DMS53 treated with DMSO at 0.1 percent for 48 hours (cell line): ENCODE results near the gene TDRD5.
A peak's percentile ranks its signal among the peaks of the same experiment; 100 is the strongest.

Source experiments
- DNase-seq: peaks from one replicate; lab custom pipeline; 2025; ENCODE audit not compliant: unreplicated experiment; lab: John Stamatoyannopoulos, UW

TDRD5 gene, protein sequence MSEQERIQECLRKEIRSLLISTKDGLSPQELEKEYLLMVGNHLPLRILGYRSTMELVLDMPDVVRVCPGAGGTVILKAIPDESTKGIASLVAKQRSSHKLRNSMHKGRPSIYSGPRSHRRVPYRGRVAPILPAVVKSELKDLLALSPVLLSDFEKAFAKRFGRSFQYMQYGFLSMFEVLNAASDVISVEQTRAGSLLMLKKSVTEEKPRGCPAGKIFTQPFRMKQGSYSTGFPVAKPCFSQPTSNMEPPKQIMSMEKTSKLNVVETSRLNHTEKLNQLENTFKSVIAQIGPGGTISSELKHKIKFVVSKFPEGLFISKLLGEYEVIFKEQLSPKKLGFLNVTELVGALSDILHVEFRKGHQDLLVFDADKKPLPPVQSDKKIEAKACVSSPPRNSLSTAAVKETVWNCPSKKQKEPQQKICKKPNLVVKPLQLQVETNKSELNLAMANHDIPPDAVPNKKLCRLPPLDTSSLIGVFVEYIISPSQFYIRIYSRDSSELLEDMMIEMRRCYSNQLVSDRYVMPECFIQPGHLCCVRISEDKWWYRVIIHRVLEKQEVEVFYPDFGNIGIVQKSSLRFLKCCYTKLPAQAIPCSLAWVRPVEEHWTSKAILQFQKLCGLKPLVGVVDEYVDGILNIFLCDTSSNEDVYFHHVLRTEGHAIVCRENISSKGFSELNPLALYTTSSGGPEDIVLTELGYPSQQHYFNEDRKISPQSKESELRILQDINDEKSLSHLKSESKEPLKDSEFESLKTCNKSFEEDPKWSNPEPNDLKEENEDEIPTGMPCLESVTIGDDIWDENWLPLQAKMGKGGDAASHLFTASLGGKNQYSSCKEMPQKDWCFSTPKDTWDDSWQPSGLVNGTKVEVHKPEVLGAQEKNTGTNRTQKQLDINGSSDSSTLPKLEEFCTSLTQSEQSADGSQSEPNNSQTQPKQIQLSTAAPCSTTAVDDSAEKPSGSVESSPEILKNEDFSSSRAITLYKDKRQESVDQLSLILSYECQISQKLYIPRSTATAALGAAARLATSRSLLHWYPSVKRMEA

DNA sequence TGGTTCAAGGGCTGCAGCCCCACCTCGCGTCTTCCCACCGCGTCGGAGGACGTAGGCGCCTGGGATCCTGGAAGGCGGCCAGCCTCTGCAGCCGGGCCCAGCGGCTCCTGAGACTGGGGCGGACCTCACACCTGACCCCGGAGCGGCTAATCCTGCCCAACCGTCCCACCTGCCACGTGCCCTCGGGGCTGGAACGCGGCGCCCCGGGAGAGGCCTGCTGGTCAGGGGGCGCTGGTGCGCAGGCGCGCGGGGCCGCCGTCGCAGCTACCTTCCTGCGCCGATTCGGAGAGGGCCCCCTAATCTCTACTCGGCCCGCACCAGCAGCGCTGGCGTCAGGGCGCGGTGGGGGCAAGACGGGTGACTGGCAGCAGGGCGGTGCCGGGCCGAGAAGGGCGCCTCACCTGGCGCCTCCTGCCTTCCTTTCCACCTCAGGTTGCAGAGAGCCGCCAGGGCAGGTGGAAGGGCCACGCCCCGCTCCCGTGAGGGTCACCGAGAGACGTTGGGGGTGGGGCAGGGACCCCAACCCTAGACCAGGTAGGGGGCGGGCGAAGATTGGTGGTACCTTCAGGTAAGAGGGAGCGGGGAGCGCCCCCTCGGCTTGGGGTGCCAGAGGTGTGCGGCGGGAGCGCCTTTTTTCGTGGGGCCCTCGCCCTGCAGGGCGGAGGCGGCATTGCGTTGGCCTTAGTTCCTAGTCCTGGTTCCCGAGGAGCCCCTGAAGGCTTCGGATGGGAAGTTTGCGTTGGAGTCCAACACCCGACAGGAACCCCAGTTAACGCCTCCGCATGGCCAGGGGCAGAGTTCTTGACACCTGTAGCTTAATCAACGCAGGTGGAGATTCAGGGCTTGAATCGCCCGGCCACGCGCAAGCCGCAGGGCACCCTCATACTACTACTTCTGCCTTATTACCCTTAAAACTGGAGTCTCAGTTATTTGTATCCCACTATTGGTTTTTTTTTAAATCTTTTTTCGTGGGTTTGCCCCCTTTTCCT lies at the start of gene TDRD5:
Gene TDRD5, plus strand, starts transcription at position 241 of the 989 bp plus-strand sequence. CDS start 784 bp downstream, outside the sequence.
- DNase-seq, result peak; percentile 40

DNA sequence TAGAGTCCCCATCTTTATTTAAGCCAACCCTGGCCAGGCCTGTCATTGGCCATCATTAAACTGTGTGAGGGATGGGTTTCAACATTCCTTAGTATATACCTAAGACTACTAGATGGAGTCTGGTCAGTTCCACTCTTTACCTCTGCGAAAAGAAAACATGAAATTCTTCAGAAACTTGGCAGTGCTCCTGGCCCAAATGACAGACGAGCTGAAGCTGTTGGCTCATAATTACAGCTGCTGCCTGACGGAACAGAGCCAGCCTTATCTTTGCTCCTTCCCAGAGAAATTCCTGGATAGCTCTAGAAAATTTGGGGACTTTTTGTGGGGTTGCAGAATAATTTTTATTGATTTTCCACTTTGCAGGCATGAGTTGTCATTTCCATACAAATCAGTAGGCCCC lies 46.3 kb upstream of the TDRD5 start:
- no peak for DNase-seq

GRCh38 chr1:179547021-179547535 lies 44.6 kb upstream of the TDRD5 start:
- no peak for DNase-seq

DNA sequence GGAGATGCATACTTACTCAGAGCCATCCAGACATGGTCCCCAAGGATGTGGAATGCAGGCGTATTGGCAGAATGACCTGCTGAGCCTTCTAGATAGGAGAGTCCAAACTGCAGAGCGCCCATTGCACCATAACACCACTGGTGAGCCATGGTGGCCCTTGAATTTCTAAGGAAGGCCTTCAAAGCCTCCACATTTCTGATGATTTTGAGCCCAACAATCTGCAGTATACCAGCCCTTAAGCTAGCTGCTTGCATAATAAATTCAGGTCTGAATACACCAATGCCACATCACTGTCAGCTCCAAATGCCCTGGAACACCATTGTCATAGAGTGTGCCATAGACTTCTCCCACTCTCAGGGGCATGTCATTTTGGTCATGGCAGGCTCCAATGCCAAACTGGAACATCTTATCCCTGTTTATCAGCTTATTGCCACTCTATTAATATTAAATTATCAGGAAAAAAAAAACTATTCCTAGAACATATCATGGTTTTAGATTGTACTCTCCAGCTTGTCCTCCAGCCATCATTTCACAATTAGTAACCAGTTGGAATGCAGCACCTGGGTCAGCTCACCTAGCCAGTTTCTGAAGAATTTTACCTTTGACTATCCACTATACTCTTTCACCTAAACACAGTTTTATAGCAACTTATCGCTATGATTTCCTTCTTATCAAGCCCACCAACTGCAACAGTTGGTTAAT lies 42.8 kb upstream of the TDRD5 start:
- DNase-seq, result no peak

DNA sequence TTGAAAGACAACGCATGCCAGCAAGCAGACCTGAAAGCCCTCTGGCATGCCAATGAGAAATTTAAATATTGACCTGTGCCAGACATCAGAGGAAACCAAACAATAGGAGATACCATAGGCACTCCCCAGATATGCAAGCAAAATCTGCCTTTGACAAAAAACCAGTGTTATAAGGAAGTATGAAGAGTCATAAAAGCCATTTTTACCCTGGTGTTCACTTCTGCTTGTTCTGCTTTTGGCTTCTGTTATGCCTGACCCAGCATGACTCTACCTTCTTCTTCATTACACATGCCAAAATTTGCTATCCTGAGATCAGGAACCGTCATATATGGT lies 42.3 kb upstream of the TDRD5 start:
- no peak for DNase-seq

DNA sequence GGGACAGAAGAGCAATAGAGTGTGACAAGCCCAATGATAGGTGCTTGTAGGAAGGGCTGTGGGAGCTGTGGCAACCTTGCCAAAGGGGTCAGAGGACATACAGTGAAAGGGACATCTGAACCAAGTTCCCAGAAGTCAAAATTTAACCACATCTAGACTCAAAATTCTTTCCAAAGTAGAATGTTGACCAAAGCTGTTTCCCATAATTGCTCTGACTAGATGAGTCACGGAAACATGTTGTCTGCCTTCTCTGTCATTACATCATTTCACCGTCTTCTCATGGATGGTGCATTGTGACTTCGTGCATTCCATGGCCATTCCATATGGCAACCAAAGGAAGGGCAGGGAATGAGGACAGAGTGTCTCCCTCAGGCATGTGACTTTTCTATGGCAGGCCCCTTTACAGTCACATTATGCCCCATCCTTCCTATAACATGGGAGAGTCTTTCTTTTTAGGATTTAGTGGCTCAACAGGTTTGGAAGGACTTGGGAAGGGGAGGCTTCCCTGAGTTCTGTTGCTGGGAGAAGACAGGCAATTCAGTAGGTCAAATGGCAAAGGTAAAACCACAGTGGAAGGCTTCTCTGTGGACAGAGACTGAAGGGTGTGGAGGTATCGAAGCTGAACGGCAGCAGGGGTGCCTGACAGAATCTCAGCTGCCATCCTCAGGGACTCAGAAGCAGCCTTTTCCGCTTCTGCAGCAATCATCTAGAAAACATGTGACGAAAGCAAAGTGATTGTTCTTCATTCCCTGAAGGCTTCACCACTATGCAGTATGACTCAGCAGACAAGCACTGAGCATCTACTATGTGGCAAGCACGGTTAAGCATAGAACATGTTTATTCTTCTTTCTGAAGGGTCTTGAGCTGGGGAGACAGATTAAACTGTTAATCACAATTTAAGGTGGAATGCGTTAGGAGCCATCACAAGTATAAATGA lies 40.6 kb upstream of the TDRD5 start:
- no peak for DNase-seq

DNA sequence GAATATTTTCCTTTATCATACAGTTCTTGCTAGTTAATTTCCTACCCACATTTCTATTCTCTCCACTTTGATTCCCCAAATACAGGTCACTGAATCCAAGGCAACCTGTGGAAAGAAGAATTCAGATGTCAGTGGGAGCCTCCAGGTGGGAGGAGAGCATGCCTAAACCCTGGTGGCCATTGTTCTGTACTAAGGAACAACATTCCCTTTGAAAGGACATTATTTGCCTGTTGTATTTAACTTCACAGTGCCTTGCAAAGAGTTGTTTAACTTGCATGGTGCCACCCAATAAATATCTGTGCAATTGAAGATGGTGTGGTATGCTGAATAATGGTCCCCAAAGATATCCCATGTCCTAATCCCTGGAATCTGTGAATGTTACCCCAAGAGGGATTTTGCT lies 37.2 kb upstream of the TDRD5 start:
- DNase-seq, result no peak

GRCh38 chr1:179558078-179558477 lies 33.6 kb upstream of the TDRD5 start:
- DNase-seq, result no peak

- DNase-seq, result no peak
These were observed 15.9 kb upstream of the TDRD5 start, which contains the start of gene NPHS2 for GRCh38 chr1:179575497-179576314. TSS of gene NPHS2 (minus strand) at chr1:179575948. CDS start at chr1:179575864, 84 bp downstream.

DNA sequence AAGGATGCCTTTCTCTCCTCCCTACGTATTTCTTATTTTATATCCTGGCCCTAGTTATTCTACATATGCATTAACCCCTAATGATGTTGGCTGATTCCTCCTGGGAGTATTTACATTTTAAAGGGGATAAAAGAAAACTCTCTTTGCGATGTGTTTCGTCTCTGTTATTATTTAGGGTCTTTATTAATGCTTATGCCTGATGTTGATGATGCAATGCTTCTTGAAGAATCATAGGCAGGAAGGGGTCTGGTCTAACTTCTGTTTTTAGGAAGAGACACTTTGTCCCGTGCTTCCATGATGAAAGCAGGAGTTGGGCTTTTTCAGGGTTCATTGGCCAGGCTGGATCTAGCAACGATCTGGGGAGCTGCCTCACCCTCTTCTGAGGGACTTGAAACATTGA lies 15.1 kb upstream of the TDRD5 start:
- no peak for DNase-seq

DNA sequence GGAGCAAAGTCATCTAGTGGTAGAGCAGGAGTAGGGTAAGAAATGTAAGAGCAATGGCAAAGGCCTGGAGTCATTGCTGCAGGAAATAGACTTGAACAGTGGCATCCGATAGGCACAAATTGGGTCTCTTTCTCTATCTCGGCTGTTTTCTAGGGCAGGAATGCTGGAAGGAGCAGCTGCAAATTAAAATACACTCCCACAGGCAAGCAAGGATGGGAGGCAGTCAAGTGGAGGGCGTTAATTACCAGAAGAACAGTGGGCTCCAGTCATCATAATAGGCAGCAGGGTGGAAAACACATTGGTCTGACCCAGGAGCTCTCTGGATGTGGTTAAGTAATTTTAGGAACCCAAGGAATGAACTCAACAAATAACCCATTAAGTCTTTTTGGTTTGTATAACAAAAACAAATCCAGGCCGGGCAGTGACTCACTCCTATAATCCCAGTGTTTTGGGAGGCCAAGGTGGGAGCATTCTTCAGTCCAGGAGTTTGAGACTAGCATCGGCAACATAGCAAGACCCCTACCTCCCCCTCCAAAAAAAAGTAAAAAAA lies 7.8 kb upstream of the TDRD5 start:
- DNase-seq, result no peak

DNA sequence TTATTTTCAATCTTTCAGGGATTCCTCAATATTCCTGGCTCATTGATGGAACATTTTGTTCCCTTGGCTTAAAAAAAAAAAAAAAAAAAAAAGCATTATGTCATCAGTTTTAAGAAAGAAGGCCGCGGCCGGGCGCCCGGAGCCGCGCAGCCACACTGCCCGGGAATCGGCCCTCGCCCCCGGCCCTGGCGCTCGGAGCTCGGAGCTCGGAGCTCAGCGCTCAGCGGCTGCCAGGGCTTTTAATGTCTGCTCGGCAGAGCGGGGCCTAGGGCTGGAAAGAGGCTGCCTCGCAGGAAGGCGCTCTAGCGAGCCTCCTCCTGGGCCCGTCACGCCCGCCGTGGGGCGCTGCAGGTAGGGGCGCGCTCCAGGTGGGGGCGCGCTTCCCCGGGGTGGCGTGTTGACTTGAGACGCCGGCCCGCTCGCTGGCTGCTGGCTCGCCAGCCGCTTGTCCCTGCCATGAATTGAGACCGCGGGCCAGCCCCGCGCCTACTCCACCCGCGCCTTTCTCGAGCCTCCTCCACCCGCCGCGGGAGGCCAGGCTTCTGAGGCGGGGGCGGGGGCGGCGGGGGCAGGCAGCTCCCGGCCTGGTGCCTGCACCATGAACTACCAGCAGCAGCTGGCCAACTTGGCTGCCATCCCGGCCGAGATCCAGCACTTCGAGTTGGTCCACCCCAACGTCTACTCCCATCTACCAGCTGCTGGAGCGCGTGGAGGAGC lies 5.4 kb upstream of the TDRD5 start:
- peak; percentile 80 for DNase-seq

- DNase-seq, result no peak
These were observed 4.3 kb upstream of the TDRD5 start for GRCh38 chr1:179587336-179587735.

GRCh38 chr1:179588425-179589024 lies 3.1 kb upstream of the TDRD5 start:
- DNase-seq, result no peak

DNA sequence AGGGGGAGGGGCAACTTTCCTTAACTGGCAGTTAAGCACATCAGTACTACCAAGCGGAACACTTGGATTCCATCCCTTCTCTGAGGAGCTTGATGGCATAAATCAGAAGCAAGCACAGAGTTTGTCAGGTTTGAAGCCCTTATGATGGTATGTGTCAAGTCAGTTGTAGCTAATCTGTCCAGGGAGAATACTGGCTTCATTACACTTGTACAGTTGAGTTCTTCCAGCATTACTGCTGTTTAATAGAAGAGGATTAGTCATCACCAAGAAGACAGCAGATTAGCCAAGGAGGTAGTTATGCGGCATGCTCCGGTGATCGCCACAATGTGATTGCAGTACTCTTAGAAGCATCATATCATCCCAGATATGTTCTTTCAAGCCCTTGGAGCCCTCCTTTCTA lies 2.1 kb upstream of the TDRD5 start:
- DNase-seq, result no peak

DNA sequence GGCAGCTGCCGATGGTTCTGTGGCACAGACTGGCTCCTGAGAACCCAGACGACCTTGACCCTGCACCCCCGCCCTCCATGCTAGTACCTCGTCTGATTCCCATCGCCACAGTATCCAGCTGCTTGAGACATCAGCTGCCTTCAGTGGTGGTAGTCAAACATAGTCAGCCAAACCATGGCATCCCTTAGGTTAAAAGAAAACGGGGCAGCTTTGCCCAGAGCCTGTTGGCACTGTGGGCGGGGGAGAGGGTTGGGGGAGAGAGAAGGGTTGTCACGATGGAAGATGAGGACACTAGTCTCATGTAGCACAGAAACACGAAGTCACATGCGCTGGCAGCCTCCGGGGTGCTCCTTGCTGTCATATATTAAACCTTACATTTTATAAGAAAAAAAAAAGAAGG lies 961 bp upstream of the TDRD5 start:
- no peak for DNase-seq

- no peak for DNase-seq
These were observed 410 bp upstream of the TDRD5 start for GRCh38 chr1:179591253-179591591.
